ENCODE data around the gene FADS1.

- TF ChIP-seq JUNB (IDR thresholded peaks at IDR 0.05; ENCODE audit: unreplicated experiment) = no peak
- TF ChIP-seq EZH2 (IDR thresholded peaks at IDR 0.05; ENCODE audit: low read depth, unreplicated experiment) = no peak
- no peak for TF ChIP-seq CTCF (conservative IDR thresholded peaks at IDR 0.05; ENCODE audit: low read depth in 2 of 2)
These were observed 63.8 kb downstream of the FADS1 start for GRCh38 chr11:61752925-61753521.
